Heart right ventricle (tissue), 16 donors: ENCODE results near the gene KCNQ5. TPM values are rescaled to one million over a fixed set of nuclear protein-coding genes. Genes with fewer than 3 reads are reported as not detected.

Source experiments
- ATAC-seq, 8 donors: fragments of 200-7000 bp; cut with Tn5 transposase; one replicate each; pipeline ENCODE4 v1.9.1; 2020; ENCODE audit warnings: mild to moderate bottlenecking in 8 of 8, moderate library complexity in 8 of 8, moderate number of reproducible peaks in 1 of 8
- DNase-seq, 2 donors: peaks; one replicate each; pipeline ENCODE4 v3.0.0-alpha.2; 2020
- H3K27ac ChIP-seq, 10 donors: fragments of 200-600 bp; sonication (generic) in 2 of 10; one replicate each; pipeline versions ENCODE4 v1.5.0 to v1.8.0; 2020 to 2022; ENCODE audit warnings: mild to moderate bottlenecking in 3 of 10
- H3K27me3 ChIP-seq, 7 donors: fragments of 200-600 bp; one replicate each; pipeline ENCODE4 v1.8.0; 2021 to 2022; ENCODE audit warnings: mild to moderate bottlenecking in 2 of 7
- H3K36me3 ChIP-seq, 9 donors: fragments of 200-600 bp; sonication (generic) in 1 of 9; one replicate each; pipeline versions ENCODE4 v1.5.0 to v1.8.0; 2020 to 2022; ENCODE audit warnings: mild to moderate bottlenecking in 2 of 9
- H3K4me1 ChIP-seq, 9 donors: fragments of 200-600 bp; sonication (generic) in 1 of 9; one replicate each; pipeline versions ENCODE4 v1.5.0 to v1.8.0; 2020 to 2022; ENCODE audit warnings: mild to moderate bottlenecking in 4 of 9
- H3K4me3 ChIP-seq, 10 donors: fragments of 200-600 bp; sonication (generic) in 2 of 10; one replicate each; pipeline versions ENCODE4 v1.5.0 to v1.8.0; 2020 to 2022; ENCODE audit warnings: mild to moderate bottlenecking in 7 of 10, moderate library complexity in 2 of 10
- H3K9me3 ChIP-seq, 11 donors: fragments of 200-600 bp in 10 of 11; sonication (generic) in 2 of 11; one replicate each; pipeline versions ENCODE4 v1.5.0 to v1.8.0; 2013 to 2022; ENCODE audit warnings: mild to moderate bottlenecking in 2 of 11, control low read depth in 1 of 11, moderate library complexity in 1 of 11
- WGBS, 2 donors: extraction: QIAGEN DNeasy Blood & Tissue Kit; methylation state at CpG; one replicate each; pipeline ENCODE4 v1.1.7; 2013; ENCODE audit warnings: inconsistent platforms in 1 of 2; 5-methylcytosine and 5-hydroxymethylcytosine counted together
- intact Hi-C, 10 donors: fragments of 100-400 bp; cut with DNase I; formaldehyde crosslinking; loops; one replicate each; pipeline versions ENCODE4 v1.11.1 to v1.14.2; 2022
- polyA plus RNA-seq, 2 donors: library from polyadenylated mRNA; stranded (reverse); fragments of 200-250 nt; gene quantifications; one replicate each; pipeline ENCODE4 v1.2.3, GENCODE V29; 2013
- total RNA-seq, 10 donors: library from RNA; stranded (reverse); fragmentation: NEBNext Ultra II Directional in 3 of 10; extraction: Animal tissue kit (Norgen Biotek cat#: 25700) in 3 of 10; gene quantifications; one replicate each; pipeline versions ENCODE4 v1.2.1 to v1.2.4, GENCODE V29; 2021 to 2023
- TF ChIP-seq, protein P1 (sequence below), 9 donors: fragments of 200-600 bp; sonication (generic) in 2 of 9; IDR thresholded peaks; one replicate each; pipeline versions ENCODE4 v1.5.0 to v1.8.0; 2021 to 2022; ENCODE audit warnings: antibody characterized with exemption in 9 of 9, mild to moderate bottlenecking in 5 of 9, moderate library complexity in 1 of 9
- donor health status: Arrhythmogenic right ventricular cardiomyopathy.
- donor health status: ischemic (EF 13 %, LVEDD 7.1; RV severe dilation, severe dysfunction).
- donor health status: healthy with polysubstance abuse.
- donor health status: DM: no; HTN: yes; CAD: no.
- donor health status: DM: no; HTN: no; CAD: no.
- donor health status: ischemic (EF 25% LVEDD 6.9; RV normal size, moderate dysfunction).
- donor health status: ischemic (EF 25% LVEDD 5.7; RV mildly dilated, moderate dysfunction).
- donor health status: healthy.
- donor health status: DM: yes; HTN: yes; CAD: no.
- donor health status: Ischemic cardiomyopathy.
- donor health status: ischemic (EF 35%, LVEDD 5.7; RV mildly dilated, moderate dysfunction).
- donor health status: nonischemic (EF 11% LVEDD 7.7; RV severe dilation, severe dysfunction).
- donor health status: DM: yes; HTN: yes; CAD: no.
- donor health status: PGD.
- donor health status: ischemic (EF 29% LVEDD 5.4; RV normal size, mild dysfunction).
- donor health status: nonischemic (EF 23%, LVEDD 6.1; RV moderate dilation, normal function).

KCNQ5 gene
- total and polyA plus RNA-seq, 12 donors: under 0.01 to 0.15 (median 0.12) TPM; not detected in 9

DNA sequence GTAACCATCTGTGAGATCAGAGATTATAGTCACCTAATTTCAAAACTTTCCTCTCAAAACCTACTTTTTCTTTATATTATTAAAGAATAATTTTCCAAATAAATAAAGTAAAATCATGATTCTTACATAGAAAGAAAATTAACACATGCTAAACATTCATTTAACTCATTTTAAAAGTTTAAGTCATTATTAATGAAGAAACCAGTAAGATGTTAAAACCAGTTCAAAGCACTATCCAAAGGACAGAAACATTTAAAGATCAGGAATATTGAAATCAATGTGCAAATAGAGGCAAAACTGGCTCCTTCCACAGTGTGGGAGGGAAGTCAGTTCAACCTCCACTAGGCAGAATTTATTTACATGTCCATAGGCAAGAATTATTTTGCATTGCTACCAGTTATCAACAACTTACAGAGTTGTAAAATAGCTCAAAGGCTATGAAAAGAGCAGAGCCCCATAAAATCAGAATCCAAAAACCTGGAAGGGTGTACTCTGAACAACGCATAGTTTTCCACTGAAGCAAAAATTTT lies 456.5 kb downstream of the KCNQ5 start:
- Histone ChIP-seq H3K9me3 (no peaks in the 10 kb centered on the region), H3K27ac (no peak overlapping the region), H3K4me3 (no peak overlapping the region), H3K36me3 (no peaks in the 10 kb centered on the region), H3K27me3 (no peaks in the 10 kb centered on the region), H3K4me1 (no peaks in the 10 kb centered on the region)
- WGBS, 2 donors: 95% methylated on average over 1 of the region's 1 CpG
- ATAC-seq (no peak), DNase-seq (no peak)
- TF ChIP-seq, protein P1, sequence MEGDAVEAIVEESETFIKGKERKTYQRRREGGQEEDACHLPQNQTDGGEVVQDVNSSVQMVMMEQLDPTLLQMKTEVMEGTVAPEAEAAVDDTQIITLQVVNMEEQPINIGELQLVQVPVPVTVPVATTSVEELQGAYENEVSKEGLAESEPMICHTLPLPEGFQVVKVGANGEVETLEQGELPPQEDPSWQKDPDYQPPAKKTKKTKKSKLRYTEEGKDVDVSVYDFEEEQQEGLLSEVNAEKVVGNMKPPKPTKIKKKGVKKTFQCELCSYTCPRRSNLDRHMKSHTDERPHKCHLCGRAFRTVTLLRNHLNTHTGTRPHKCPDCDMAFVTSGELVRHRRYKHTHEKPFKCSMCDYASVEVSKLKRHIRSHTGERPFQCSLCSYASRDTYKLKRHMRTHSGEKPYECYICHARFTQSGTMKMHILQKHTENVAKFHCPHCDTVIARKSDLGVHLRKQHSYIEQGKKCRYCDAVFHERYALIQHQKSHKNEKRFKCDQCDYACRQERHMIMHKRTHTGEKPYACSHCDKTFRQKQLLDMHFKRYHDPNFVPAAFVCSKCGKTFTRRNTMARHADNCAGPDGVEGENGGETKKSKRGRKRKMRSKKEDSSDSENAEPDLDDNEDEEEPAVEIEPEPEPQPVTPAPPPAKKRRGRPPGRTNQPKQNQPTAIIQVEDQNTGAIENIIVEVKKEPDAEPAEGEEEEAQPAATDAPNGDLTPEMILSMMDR (IDR thresholded peaks at IDR 0.05): no peak
- intact Hi-C loops: no loop called here

DNA sequence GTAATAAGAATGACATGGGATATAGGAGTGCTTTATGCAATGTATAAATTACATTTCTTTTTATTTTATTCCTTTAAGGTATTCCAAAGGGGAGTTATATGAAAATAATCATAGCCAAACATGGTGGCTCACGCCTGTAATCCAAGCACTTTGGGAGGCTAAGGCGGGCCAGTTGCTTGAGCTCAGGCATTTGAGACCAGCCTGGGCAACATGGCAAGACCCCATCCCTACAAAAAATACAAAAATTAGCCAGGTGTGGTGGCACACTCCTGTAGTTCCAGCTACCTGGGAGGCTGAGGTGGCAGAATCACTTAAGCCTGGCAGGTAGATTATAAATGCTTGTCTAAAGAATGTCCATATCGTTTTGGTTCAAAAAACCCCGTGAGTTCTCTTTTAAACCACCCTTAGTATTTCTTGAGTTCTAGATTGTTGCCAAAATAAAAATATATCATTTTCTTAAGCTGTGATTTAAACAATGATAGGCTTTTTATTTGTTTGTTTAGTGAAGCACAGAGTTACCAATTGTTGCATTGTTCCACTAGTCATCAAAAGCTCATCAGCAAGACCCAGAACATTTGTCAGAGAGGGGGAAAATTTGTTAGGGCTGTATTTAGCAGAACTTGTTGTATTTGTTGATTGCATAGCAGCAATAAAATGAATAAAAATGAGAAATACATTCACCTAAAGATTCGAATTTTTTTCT lies 457.2 kb downstream of the KCNQ5 start:
- DNase-seq: no peak
- no peak for ATAC-seq
- H3K27ac ChIP-seq: no peak overlapping the region
- no peaks in the 10 kb centered on the region for H3K4me1 ChIP-seq
- H3K27me3 ChIP-seq: no peaks in the 10 kb centered on the region
- H3K9me3 ChIP-seq: no peaks in the 10 kb centered on the region
- no peak overlapping the region for H3K4me3 ChIP-seq
- intact Hi-C loops: no loop called here
- no peaks in the 10 kb centered on the region for H3K36me3 ChIP-seq
- 76 to 85% methylated on average over 5 of the region's 5 CpGs for WGBS, 2 donors
- TF ChIP-seq, protein P1 (IDR thresholded peaks at IDR 0.05): no peak

DNA sequence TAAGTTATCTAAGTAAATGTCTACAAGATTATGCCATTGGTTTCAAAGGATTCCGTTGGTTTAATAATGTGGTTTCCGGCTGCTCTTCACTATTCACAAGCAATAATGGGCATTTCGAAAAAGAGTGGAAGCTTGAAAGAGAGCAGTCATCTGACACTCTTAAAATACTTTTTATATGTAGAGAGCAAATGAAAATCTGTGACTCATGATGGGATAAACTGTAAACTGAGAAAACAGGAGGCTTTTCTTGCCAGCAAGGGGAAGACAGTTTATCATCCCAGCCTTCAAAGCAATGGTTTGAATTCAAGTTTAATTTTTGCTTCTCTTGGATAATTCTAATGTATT lies 457.7 kb downstream of the KCNQ5 start:
- intact Hi-C loops: no loop called here
- DNase-seq: no peak
- Histone ChIP-seq H3K9me3 (no peaks in the 10 kb centered on the region), H3K4me1 (no peaks in the 10 kb centered on the region), H3K27ac (no peak overlapping the region), H3K27me3 (no peaks in the 10 kb centered on the region), H3K4me3 (no peak overlapping the region), H3K36me3 (no peaks in the 10 kb centered on the region)
- TF ChIP-seq, protein P1 (IDR thresholded peaks at IDR 0.05): no peak
- no peak for ATAC-seq
- 68 to 74% methylated on average over 3 of the region's 3 CpGs for WGBS, 2 donors

DNA sequence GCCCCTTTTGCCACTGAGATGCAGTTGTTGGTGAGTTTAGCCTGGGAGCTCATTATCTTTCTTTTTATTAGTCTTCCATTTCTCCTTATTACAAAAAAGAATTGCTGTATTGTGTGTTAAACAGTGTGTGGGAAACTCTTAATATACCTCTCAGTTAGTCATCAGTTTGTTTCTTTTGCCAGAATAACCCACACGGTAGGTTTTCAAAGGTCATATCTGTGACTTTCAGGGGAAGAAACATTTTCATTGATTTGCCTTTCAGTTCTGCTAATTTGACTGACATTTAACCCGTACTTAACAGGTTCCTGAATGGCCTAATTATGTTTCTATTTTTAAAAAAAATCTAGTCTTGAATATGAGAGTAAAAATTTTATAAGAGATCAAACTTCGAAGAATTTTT lies 458.1 kb downstream of the KCNQ5 start:
- Histone ChIP-seq H3K27ac (no peak overlapping the region), H3K4me3 (no peak overlapping the region), H3K4me1 (no peaks in the 10 kb centered on the region), H3K36me3 (no peaks in the 10 kb centered on the region), H3K9me3 (no peaks in the 10 kb centered on the region), H3K27me3 (no peaks in the 10 kb centered on the region)
- WGBS, 2 donors: 62 to 71% methylated on average over 3 of the region's 3 CpGs
- intact Hi-C loops: no loop called here
- ATAC-seq (no peak), DNase-seq (no peak)
- TF ChIP-seq, protein P1 (IDR thresholded peaks at IDR 0.05): no peak
